GM18868 (cell line): ENCODE data around the gene TMEM81.

Source experiments
- ATAC-seq: cut with Tn5 transposase; IDR thresholded peaks from one replicate; pipeline ENCODE4 v1.9.1; 2021; ENCODE audit warnings: mild to moderate bottlenecking, moderate library complexity; ENCODE audit not compliant: unreplicated experiment

Gene TMEM81

GRCh38 chr1:205077158-205077933 is 6.9 kb downstream of the TMEM81 start:
- no peak for ATAC-seq

GRCh38 chr1:205076245-205076761 is 8.0 kb downstream of the TMEM81 start:
- no peak for ATAC-seq

DNA sequence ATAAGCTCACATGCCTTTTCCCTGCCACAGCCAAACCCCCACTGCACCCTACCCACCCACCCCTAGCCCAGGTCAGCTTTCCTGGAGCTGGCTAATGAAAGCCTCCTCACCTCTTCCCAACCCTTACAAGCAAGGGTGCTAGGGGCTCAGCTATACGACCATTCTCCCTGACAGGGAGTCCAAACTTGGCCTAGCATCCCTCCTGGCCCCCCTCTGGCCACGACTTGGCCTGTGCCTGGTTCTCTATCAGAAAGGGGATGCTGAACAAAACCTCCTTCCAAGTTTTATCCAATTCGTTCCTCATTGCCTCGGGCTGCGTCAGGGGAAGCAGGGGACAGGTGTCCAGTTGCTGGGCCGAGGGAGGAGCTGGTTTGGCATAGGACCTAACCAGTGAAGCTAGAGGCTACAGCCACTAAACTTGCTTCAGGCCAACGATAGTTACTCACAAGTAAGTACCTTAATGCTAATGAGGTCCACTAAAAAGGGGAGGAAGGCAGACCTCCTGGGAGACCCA is 8.6 kb downstream of the TMEM81 start:
- ATAC-seq = no peak

DNA sequence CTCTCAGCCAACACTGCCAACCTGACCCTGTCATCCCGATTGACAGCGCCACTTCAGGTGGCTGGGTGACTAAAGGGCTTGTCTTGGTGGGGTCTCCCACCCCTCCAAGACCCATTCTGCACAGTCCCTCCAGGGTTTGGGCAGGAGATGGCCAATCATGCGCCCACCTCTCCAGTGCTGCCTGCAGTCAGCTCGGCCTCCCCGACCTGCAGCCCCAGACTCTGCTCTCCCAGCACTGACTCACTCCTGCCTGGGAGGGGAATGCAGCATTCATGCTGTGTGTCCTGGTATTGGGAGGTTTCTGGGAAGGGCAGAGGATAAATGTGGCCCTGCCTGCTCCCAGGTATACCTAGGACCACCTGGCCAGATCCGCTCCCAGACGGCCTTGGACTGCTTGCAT is 9.7 kb downstream of the TMEM81 start:
- no peak for ATAC-seq

DNA sequence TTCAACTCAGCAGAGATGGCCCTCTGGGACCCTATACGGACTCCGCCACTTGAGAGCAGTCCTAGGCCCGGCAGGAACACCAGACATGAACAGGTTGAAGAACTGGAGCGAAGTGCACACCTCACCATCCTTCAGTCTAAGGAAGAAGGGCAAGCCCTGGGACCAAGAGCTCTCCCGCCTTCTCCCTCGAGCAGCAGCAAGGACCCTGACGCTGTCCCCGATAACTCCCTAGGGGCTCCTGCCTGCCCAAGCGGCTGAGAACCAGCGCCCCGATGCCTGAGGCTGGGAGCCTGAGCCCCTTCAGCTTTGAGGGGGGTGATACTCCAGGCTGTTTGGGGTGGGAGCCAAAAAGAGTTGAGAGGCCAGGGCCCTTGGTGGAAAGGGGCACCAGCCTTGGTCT is 10.2 kb downstream of the TMEM81 start:
- no peak for ATAC-seq

DNA sequence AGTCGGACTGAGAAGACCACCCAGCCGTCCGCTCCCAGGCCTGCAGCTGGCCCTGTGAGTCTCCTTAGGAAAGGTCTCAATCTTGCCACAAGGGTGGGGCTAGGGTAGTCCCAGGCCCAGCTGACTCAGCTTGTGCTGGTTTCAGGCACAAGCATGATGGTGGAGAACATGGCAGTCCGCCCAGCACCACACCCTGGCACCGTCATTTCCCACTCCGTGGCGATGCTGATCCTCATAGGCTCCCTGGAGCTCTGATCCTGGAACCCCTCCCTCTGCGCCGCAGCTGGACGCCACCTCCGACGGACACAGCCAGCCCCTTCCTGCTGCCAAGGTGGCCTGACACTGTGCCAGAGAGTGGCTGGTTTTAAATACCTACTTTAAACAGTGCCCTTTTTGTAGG is 10.7 kb downstream of the TMEM81 start:
- ATAC-seq = no peak

DNA sequence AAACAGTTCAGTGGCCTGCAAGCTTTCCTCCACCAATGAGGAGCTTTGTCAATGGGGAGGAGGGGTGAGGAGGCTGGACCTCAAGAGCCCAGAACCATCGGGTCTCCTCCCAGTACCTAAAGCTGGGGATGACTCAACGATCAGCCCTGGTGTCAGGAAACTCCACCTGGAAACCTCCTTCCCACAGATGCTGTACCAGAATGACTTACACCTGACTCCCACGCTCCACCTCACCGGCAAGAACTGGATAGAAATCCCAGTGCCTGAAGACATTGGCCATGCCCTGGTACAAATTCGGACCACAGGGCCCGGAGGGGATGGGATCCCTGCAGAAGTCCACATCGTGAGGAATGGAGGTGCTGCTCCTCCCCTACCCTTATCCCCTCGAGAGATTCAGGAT is 11.4 kb downstream of the TMEM81 start:
- ATAC-seq = no peak

GRCh38 chr1:205072286-205072685 is 12.0 kb downstream of the TMEM81 start:
- ATAC-seq = no peak

DNA sequence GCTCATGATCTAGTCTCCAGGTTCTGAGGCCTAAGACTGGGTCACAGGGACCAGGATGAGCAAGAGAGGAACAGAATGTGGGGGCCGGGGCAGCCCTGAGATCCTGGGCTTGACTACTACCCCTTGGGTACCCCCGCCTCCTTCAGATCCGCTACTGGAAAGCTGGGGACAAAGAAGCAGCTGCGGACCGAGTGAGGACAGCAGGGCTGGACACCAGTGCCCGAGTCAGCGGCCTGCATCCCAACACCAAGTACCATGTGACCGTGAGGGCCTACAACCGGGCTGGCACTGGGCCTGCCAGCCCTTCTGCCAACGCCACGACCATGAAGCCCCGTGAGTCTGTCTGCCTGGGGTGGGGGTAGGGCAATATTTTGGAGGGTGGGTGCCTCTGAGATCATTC is 12.5 kb downstream of the TMEM81 start:
- ATAC-seq = no peak

GRCh38 chr1:205071028-205071409 is 13.2 kb downstream of the TMEM81 start:
- ATAC-seq = no peak

GRCh38 chr1:205069371-205070125 is 14.7 kb downstream of the TMEM81 start:
- no peak for ATAC-seq

GRCh38 chr1:205068457-205069040 is 15.7 kb downstream of the TMEM81 start:
- ATAC-seq = no peak

- ATAC-seq = no peak
Measured at GRCh38 chr1:205068001-205068400, 16.3 kb downstream of the TMEM81 start.

DNA sequence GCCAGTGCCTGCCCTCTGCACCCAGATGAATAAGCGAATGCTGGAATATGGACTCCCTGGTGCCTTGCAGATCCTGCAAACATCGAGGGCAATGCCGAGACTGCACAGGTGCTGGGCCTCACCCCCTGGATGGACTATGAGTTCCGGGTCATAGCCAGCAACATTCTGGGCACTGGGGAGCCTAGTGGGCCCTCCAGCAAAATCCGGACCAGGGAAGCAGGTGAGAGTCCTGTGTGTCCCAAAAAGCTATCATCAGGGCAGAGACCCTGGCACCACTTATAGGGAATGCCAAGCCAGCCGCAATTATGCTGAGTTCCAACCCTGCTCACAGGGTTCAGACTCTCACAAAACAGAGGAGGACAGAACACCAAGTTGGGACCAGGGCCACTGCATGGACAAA is 17.2 kb downstream of the TMEM81 start:
- ATAC-seq = no peak

DNA sequence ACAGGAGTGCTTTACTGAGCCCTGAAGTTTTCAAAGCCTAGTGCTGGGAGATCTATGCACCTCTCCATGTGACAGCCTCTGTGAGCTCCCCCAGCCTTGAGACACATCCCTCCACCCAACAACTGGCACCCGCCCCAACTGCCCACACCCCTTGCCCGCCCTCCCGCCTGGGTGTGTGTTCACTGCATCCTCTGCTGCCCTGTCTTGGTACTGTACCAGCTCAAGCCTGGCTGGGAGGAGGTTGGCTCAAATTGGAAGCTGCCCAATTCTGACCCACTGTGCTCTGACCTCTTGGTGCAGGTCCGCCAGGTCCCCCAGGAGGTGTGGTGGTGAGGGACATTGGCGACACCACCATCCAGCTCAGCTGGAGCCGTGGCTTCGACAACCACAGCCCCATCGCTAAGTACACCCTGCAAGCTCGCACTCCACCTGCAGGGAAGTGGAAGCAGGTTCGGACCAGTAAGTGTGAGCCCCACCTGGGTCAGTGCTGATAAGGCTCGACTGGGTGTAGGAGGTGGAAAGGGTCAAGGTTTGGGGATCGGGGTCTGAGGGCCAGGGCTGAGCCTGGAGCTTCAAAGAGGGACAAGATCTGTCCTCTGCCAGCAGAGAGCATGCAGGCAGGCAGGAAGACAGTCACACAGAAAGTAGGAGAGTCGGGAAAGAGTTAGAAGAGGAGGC is 18.0 kb downstream of the TMEM81 start:
- ATAC-seq = no peak

DNA sequence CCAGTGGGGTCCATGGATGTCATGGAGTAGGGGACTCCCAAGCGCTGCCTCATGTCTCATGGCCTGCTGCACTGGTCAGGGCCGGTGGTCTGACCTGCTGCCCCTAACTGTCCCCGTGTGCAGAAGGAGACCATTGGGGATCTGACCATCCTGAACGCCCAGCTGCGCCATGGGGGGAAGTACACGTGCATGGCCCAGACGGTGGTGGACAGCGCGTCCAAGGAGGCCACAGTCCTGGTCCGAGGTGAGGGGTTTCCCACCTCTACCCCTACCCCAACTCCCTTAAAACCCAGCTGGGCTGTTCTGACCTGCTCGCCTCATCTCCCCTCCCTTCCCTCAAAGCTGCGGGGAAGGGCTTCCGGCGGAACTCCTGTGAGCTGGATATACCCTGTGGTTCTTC is 18.6 kb downstream of the TMEM81 start:
- no peak for ATAC-seq

GRCh38 chr1:205064741-205065316 is 19.4 kb downstream of the TMEM81 start:
- no peak for ATAC-seq

DNA sequence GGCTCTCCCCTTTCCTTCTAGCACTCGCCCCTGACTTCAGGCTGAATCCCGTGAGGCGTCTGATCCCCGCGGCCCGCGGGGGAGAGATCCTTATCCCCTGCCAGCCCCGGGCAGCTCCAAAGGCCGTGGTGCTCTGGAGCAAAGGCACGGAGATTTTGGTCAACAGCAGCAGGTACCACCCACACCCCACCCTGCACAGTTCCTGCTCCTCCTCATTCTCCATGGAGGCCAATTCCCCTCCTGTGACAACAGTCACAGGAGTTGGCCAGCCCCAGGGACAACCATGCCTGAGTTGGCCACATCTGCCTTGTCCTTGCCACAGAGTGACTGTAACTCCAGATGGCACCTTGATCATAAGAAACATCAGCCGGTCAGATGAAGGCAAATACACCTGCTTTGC is 20.0 kb downstream of the TMEM81 start:
- no peak for ATAC-seq

- no peak for ATAC-seq
Measured at GRCh38 chr1:205062895-205063294, 21.4 kb downstream of the TMEM81 start.

DNA sequence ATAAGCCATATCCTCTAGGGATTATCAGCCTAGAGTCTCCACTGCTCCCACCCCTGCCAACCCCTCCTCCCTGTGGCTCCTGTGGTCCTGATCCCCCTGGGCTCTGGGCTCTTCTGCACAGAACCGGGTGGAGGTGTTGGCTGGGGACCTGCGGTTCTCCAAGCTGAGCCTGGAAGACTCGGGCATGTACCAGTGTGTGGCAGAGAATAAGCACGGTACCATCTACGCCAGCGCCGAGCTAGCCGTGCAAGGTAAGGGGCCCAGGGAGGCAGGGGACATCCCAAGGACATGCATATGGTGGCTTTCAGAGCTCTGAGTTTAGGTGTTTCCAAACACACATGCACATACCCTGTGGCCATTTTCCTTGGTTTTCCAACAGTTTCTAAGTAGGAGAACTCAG is 21.9 kb downstream of the TMEM81 start:
- ATAC-seq = no peak

DNA sequence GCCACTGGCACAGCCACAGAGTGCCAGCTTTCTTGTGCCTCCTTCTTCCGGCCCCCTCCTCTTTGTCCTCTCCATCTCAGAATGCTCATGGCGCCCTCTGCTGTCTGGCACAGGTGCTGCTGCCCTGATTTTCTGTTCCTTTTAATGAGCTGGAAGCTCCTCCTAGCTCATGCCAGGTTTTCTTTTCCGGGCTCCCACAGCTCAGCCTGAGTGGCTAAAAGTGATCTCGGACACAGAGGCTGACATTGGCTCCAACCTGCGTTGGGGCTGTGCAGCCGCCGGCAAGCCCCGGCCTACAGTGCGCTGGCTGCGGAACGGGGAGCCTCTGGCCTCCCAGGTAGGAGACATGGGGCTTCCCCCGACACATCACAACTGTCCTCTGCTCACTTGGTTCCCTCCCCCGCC is 22.6 kb downstream of the TMEM81 start:
- ATAC-seq = no peak
